GM12878 (cell line): Measurements from ENCODE around the gene TPMT. TPM values are rescaled to one million over a fixed set of nuclear protein-coding genes. Genes with fewer than 3 reads are reported as not detected.

Experiments
- ATAC-seq: fragments of 200-7000 bp; cut with Tn5 transposase; 3 replicates; pipeline ENCODE4 v1.9.1; 2020; ENCODE audit warnings: mild to moderate bottlenecking, moderate library complexity
- BruUV-seq: library from RNA; stranded (reverse); fragments of 400-500 nt; replicated peaks from 2 replicates; lab custom pipeline; 2021; lab: Mats Ljungman, UMichigan
- CTCF ChIA-PET: fragments of 300-600 bp; sonication (Branson Sonifier 250); formaldehyde crosslinking; extraction: SDS; loops from one replicate; lab custom pipeline; 2021; ENCODE audit warnings: inconsistent platforms; lab: Yijun Ruan, JAX
- POLR2A ChIA-PET: fragments of 350-600 bp; formaldehyde crosslinking; extraction: SDS; loops from one replicate; lab custom pipeline; 2021; ENCODE audit warnings: inconsistent platforms; lab: Charles Lee
- RAD21 ChIA-PET: fragments of 300-600 bp; sonication (Branson Sonifier 250); formaldehyde crosslinking; loops from one replicate; lab custom pipeline; 2023; ENCODE audit warnings: antibody characterized with exemption; ENCODE audit not compliant: unreplicated experiment; lab: Charles Lee
- SMC1A ChIA-PET: fragments of 300-600 bp; sonication (Branson Sonifier 250); formaldehyde crosslinking; loops from one replicate; lab custom pipeline; 2023; ENCODE audit not compliant: unreplicated experiment, uncharacterized antibody; lab: Charles Lee
- DNase-seq: peaks from one replicate; pipeline ENCODE4 v3.0.0-alpha.2; 2011; ENCODE audit warnings: low read depth, low spot score
- FAIRE-seq: peaks from 3 replicates; lab custom pipeline; 2011; peaks lifted over from hg19 to GRCh38; lab: Jason Lieb, UNC
- H2AFZ ChIP-seq: 2 replicates; pipeline ENCODE4 v1.6.0; 2011; ENCODE audit warnings: low read depth, low read length, control low read depth; ENCODE audit not compliant: control insufficient read depth
- H3K27ac ChIP-seq: 2 replicates; pipeline ENCODE4 v1.5.1; 2011; ENCODE audit warnings: control low read depth; ENCODE audit not compliant: control insufficient read depth, insufficient read depth
- H3K27me3 ChIP-seq, 2 experiments: replicated peaks in 1 of 2; 2 replicates each; pipeline versions ENCODE4 v1.6.0 to v1.6.1; 2011; ENCODE audit warnings: low read length in 1 of 2; ENCODE audit not compliant: control insufficient read depth in 2 of 2, insufficient read depth in 2 of 2
- H3K36me3 ChIP-seq, 2 experiments: 2 replicates each; pipeline ENCODE4 v1.5.1; 2011; ENCODE audit warnings: low read length in 1 of 2; ENCODE audit not compliant: control insufficient read depth in 2 of 2, insufficient read depth in 2 of 2
- H3K4me1 ChIP-seq: 2 replicates; pipeline ENCODE4 v1.6.1; 2011; ENCODE audit warnings: mild to moderate bottlenecking, low read length, moderate library complexity, mixed read lengths; ENCODE audit not compliant: control insufficient read depth, insufficient read depth
- H3K4me2 ChIP-seq: 2 replicates; pipeline ENCODE4 v1.6.0; 2011; ENCODE audit warnings: control low read depth; ENCODE audit not compliant: control insufficient read depth, insufficient read depth
- H3K4me3 ChIP-seq: fragments of 200-600 bp; sonication (generic); 2 replicates; pipeline ENCODE4 v1.5.1; 2016
- H3K79me2 ChIP-seq: 2 replicates; pipeline ENCODE4 v1.6.0; 2011; ENCODE audit warnings: low read length; ENCODE audit not compliant: control insufficient read depth, insufficient read depth
- H3K9ac ChIP-seq: 2 replicates; pipeline ENCODE4 v1.8.0; 2011; ENCODE audit warnings: low read length, control low read depth, mixed read lengths; ENCODE audit not compliant: control insufficient read depth, insufficient read depth
- H3K9me3 ChIP-seq: replicated peaks from 3 replicates; pipeline ENCODE4 v1.5.1; 2011; ENCODE audit warnings: mild to moderate bottlenecking, low read length; ENCODE audit not compliant: control insufficient read depth, insufficient read depth
- H4K20me1 ChIP-seq: 2 replicates; pipeline ENCODE4 v1.6.0; 2011; ENCODE audit not compliant: control insufficient read depth, insufficient read depth
- CBFB ChIP-seq: IDR thresholded peaks from 2 replicates; pipeline ENCODE4 v1.6.1; 2016; ENCODE audit warnings: antibody characterized with exemption, low read depth
- CEBPZ ChIP-seq: fragments of 150-350 bp; IDR thresholded peaks from 2 replicates; pipeline ENCODE4 v1.6.1; 2016; ENCODE audit warnings: low read depth, low read length
- DPF2 ChIP-seq: fragments of 450-650 bp; IDR thresholded peaks from 2 replicates; pipeline ENCODE4 v1.6.1; 2017; ENCODE audit warnings: mild to moderate bottlenecking
- E2F8 ChIP-seq: fragments of 450-650 bp; IDR thresholded peaks from 2 replicates; pipeline ENCODE4 v1.6.1; 2018; ENCODE audit warnings: mild to moderate bottlenecking, low read depth, moderate library complexity; ENCODE audit not compliant: partially characterized antibody
- ELK1 ChIP-seq: IDR thresholded peaks from 2 replicates; pipeline ENCODE4 v1.6.1; 2012; ENCODE audit warnings: low read depth, low read length, improper control_type of control experiment
- NBN ChIP-seq: fragments of 450-650 bp; IDR thresholded peaks from 2 replicates; pipeline ENCODE4 v1.6.1; 2016
- NR2F1 ChIP-seq: fragments of 450-650 bp; conservative IDR thresholded peaks from 2 replicates; pipeline ENCODE4 v1.6.1; 2017; ENCODE audit warnings: mild to moderate bottlenecking
- RELB ChIP-seq: fragments of 450-650 bp; IDR thresholded peaks from 2 replicates; pipeline ENCODE4 v1.6.1; 2017; ENCODE audit warnings: low read depth, mild to moderate bottlenecking, moderate library complexity
- TBL1XR1 ChIP-seq: IDR thresholded peaks from 2 replicates; pipeline ENCODE4 v1.6.1; 2012; ENCODE audit warnings: low read depth, low read length, improper control_type of control experiment
- TCF7 ChIP-seq: IDR thresholded peaks from 2 replicates; pipeline ENCODE4 v1.6.1; 2014; ENCODE audit warnings: antibody characterized with exemption, borderline replicate concordance
- ZBTB11 ChIP-seq: fragments of 450-650 bp; formaldehyde crosslinking; IDR thresholded peaks from 2 replicates; pipeline ENCODE4 v1.5.0; 2022; ENCODE audit warnings: mild to moderate bottlenecking, missing genetic modification characterization
- ZZZ3 ChIP-seq: IDR thresholded peaks from 2 replicates; pipeline ENCODE4 v1.6.1; 2011; ENCODE audit warnings: low read depth; ENCODE audit not compliant: control insufficient read depth, insufficient read length
- WGBS: methylation state at CpG from one replicate; pipeline ENCODE4 v1.1.6; 2016; ENCODE audit warnings: low lambda C conversion rate; ENCODE audit not compliant: insufficient replicate concordance, insufficient coverage; ENCODE audit errors: missing lambda C conversion rate; 5-methylcytosine and 5-hydroxymethylcytosine counted together
- in situ Hi-C: fragments of 300-500 bp; cut with MboI; formaldehyde crosslinking; loops from 9 replicates; pipeline ENCODE4 v1.14.3; 2018; ENCODE audit warnings: mixed read lengths
- intact Hi-C: fragments of 100-400 bp; cut with micrococcal nuclease; formaldehyde crosslinking; loops from one replicate; pipeline ENCODE4 v1.14.2; 2022; ENCODE audit not compliant: unreplicated experiment
- polyA plus RNA-seq, 11 experiments: library from polyadenylated mRNA; depleted of rRNA in 4 of 11; unstranded in 6 of 11; stranded (reverse) in 5 of 11; fragments of >200 nt; fragmentation: Nextera tagmentation in 4 of 11; fragmentation: Illumina TruSeq in 1 of 11; extraction: Ambion mirVana in 4 of 11; extraction: Trizol in 1 of 11; gene quantifications; 1 replicate in 1 of 11; 2 replicates in 10 of 11; pipeline versions ENCODE4 v1.2.1 to v1.2.3, GENCODE V29; 2011 to 2016; ENCODE audit warnings: inconsistent platforms in 2 of 11, missing spikeins in 2 of 11, low read depth in 1 of 11
- total RNA-seq, 4 experiments: library from RNA; depleted of rRNA in 3 of 4; stranded (reverse); fragments of >200 nt in 3 of 4; fragmentation: Illumina TruSeq in 1 of 4; extraction: Trizol in 1 of 4; gene quantifications; 2 replicates each; pipeline versions ENCODE4 v1.2.1 to v1.2.3, GENCODE V29; 2013 to 2021

Gene TPMT
- total and polyA plus RNA-seq, 10 of the 15 experiments (the other 5 are each of a cell fraction or from before 2014, with no cell fraction given), result 7.9 to 18.2 (median 16.3) TPM

- WGBS, result 95% methylated on average over 7 of the region's 7 CpGs
- no peak for FAIRE-seq
- no peak for TF ChIP-seq DPF2
- no peak for TF ChIP-seq ZBTB11 (CRISPR knock-in tag)
- TF ChIP-seq TBL1XR1, result no peak
- no peak for TF ChIP-seq NBN
- no peak for TF ChIP-seq ZZZ3
- TF ChIP-seq NR2F1, result no peak
- TF ChIP-seq E2F8, result no peak
- TF ChIP-seq CBFB, result no peak
- no peak for TF ChIP-seq CEBPZ
- TF ChIP-seq RELB, result no peak
- no peak for TF ChIP-seq ELK1
- TF ChIP-seq TCF7, result no peak
Observed at GRCh38 chr6:18171871-18172270, 17.0 kb upstream of the TPMT start.

More at GRCh38 chr6:18171871-18172270, 17.0 kb upstream of the TPMT start:
- no TSS peak for BruUV-seq
- Histone ChIP-seq H4K20me1 (no peaks in the 10 kb centered on the region), H3K27ac (no peak overlapping the region), H3K4me3 (no peak overlapping the region), H3K4me2 (no peak overlapping the region), H3K9ac (no peak overlapping the region), H3K36me3 (no peaks in the 10 kb centered on the region; a peak in 1 of 4 replicates), H3K27me3 (no peaks in the 10 kb centered on the region), H2AFZ (no peak overlapping the region), H3K4me1 (no peaks in the 10 kb centered on the region), H3K79me2 (no peaks in the 10 kb centered on the region), H3K9me3 (0 out of 3 replicates have a peak, but pooled peaks cover 2% of the 10 kb centered on the region)
- ChIA-PET SMC1A (interaction anchor here (0.9 kb wide), 1 partner anchor 30 kb away, joined by 4 read pairs; no protein-coding TSS in a partner anchor), CTCF (no interaction called here), RAD21 (no interaction called here), POLR2A (interaction anchor here (0.5 kb wide), 1 partner anchor 41 kb away, joined by 4 read pairs; no protein-coding TSS in a partner anchor)
- ATAC-seq (no peak), DNase-seq (no peak)
- intact Hi-C loops, result no loop called here
- in situ Hi-C loops, result no loop called here
